Subcutaneous adipose tissue (tissue), 4 donors: ENCODE measurements around the gene RHBDF1. TPM values are rescaled to one million over a fixed set of nuclear protein-coding genes. Genes with fewer than 3 reads are reported as not detected.

ENCODE experiments used
- total RNA-seq, 4 donors: library from RNA; depleted of rRNA; stranded (reverse); fragments of >200 nt; gene quantifications; one replicate each; pipeline ENCODE4 v1.1.0, GENCODE V29; 2016
- TF ChIP-seq, protein P1 (sequence below): fragments of 450-650 bp; IDR thresholded peaks from one replicate; pipeline ENCODE4 v1.5.1; 2016; ENCODE audit warnings: low read depth, mild to moderate bottlenecking, control low read depth, antibody characterized with exemption, moderate library complexity

The RHBDF1 gene
- total RNA-seq, 4 donors from 2014 or later = 17.2 to 72.7 (median 27.9) TPM

DNA sequence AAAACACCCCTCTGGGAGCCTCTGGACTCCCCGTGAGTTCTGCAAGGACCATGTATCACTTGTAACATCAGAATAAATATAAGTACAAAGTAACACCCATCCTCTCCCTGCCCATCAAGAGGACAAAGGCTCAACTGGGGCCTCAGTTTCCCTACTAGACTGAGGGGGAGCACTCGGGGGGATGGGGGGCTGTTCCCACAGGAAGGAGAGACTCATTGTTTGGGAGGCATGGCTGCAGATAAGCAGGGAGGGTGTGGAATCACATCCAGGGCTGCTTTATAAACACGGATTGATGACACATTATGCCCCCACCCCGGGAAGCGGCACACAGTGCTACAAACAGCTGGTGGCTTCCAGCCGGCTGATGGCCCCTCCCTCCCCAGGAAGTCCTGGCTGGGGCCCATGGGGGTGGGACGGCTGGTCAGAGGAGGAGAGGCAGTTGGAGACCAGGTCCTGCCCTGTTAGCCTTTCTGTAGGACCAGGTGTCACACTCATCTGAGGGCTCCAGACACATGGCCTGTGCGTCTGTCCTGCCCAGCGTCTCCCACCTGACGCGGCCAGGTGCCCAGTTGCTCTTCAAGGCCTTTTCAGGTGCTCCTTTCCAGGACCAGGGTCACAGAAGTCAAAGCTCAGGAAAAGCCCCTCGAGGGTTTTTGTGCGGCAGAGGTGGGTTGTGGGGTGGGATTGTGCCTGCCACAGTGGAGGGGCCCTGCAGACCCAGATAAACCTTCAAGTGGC, 4.3 kb upstream of the RHBDF1 start:
- TF ChIP-seq, protein P1, sequence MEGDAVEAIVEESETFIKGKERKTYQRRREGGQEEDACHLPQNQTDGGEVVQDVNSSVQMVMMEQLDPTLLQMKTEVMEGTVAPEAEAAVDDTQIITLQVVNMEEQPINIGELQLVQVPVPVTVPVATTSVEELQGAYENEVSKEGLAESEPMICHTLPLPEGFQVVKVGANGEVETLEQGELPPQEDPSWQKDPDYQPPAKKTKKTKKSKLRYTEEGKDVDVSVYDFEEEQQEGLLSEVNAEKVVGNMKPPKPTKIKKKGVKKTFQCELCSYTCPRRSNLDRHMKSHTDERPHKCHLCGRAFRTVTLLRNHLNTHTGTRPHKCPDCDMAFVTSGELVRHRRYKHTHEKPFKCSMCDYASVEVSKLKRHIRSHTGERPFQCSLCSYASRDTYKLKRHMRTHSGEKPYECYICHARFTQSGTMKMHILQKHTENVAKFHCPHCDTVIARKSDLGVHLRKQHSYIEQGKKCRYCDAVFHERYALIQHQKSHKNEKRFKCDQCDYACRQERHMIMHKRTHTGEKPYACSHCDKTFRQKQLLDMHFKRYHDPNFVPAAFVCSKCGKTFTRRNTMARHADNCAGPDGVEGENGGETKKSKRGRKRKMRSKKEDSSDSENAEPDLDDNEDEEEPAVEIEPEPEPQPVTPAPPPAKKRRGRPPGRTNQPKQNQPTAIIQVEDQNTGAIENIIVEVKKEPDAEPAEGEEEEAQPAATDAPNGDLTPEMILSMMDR = no peak

DNA sequence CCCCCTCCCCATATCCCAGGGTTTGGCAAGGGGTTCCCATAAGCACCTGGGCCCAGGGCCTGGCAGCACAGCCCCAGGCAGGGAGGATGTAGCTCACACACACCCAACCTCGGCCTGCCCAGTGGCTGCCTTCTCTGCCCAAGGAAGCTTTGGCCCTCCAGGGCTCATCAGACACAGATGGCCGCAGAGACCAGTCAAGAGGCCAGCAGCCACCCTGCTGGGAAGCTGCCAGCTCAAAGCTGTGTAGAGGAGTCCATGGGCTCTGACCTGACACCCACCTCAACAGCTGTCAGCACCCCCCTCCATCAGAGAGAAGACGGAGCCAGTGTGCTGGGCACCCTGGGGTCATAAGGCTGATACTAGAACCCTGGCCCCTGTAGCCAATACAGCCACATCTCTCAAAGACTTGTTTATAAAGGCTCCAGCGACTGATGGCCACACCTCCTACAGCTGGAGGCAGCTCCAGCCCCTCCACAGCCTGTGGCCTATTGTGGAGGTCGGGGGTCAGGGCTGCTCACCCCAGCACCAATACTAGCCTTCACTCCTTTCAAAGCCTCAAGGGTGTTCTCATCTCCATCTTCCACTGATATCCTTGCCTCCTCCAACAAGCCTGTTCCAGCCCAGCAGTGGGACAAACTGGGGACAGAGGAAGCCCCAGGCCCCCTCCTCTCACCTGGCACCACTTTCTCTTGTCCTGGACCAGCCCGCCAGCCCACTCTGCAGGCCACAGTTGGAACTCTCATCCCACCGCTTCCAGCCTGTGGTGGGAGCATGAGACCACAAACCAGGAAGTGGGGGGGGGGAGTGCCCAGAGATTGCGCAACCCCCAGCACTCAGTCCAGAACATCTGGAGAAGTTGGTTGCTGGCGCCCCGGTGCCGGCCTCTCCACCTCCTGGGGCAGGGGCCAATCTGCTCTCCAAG, 3.4 kb upstream of the RHBDF1 start:
- TF ChIP-seq, protein P1 = no peak

DNA sequence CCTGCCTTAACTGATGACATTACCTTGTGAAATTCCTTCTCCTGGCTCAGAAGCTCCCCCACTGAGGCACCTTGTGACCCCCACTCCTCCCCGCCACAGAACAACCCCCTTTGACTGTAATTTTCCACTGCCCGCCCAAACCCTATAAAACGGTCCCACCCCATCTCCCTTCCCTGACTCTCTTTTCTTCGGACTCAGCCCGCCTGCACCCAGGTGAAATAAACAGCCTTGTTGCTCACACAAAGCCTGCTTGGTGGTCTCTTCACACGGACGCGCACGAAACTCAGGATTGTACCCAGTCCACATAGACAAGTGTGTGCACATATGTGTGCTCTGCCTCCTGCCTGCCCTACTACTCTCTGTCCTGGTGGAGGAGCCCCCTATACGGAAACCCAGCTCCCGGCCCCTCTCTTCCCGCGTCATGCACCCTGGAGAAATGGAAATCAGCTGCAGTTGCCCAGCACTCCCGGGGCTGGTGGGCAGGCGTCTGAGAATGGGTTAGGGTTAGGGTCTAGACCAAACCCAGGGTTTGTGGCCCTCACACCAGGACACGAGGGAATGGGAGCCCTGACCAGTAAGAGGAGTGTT, 2.4 kb upstream of the RHBDF1 start:
- TF ChIP-seq, protein P1 = no peak

DNA sequence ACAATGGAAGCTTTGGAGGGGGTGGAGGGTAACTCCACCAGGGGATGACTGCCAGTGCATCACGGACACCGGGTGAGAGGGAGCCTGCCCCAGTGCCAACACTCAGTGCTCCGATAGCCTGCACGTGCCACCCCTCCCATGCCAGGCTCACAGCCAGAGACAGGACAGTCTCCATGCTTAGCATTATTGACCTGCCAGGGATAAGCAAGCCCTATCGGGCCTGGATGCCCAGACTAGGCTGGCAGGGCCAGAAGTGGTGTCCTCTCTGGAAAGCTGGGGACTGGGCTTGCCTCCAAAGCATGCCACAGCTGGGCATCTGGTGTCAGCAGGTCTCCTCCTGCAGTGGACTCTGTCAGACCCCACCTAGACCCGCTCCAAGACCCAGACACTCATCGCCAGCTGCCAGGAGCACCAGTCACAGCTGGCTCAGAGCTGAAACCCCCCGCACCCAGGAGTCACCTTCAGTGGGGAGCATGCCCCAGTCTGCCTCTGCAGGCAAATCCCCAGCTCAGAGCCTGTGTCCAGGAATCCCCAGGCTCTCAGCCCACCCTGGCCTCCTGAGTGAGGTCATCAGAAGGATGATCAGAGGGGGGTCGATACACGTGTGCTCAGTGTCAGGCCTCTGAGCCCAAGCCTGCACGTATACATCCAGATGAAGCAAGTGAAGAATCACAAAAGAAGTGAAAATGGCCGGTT, 1.8 kb upstream of the RHBDF1 start:
- TF ChIP-seq, protein P1 = no peak

DNA sequence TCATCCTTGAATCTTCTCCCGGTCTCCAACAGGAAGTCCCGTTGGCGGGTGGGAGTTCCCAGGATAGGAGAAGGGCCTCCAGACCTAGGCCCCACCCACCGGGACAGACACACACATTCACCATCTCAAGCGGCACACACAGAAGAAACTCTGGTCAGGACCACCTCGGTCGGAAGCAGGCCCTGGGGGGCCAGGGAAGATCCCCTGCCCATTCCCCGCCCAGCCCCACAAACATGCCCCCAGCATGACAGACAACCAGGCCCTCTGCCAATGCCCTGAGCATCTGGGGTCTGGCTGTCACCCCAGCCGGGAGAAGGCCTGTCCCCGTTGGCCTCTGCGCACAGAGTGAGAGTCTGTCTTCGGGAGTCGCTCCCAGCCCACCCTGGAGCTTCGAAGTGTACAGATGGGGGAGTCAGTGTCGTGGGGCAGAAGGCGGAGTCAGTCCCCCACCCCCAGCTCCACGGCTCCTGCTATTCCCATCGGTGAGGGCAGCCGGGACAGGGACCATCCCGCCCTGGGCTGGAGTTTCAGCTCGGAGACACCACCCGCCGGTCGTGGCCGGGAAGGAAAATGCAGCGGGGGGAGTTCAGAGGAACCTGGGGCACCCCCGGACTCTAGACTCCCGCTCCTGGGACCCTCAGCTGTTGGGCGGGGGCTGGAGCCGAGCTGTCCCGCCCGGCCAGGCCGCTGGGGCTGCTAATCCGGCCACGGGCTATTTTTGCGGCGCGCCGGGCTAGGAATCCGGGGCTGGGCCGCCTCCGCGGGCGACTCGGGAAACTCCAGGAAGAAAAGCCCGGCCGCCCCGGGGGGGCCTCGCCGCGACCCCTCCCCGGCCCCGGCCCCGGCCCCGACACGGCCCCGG, 660 bp downstream of the RHBDF1 start:
- TF ChIP-seq, protein P1 = no peak

DNA sequence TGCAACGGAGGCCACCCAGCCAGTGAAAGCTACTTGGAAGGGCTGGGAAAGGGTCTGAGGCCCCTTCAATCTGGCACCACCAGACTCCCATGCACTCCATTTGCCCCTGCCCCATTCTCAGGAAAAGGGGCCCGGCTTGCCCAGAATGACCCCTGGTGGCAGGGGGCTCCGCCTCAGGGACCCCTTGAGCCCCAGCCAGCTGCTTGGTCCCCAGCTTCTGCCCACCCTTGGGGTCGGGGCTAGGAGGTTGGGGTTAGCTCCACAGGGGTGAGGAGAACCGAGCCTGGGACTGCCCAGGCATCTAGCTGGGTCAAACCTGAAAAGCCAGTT, 1.3 kb downstream of the RHBDF1 start:
- TF ChIP-seq, protein P1 = no peak
